ENCODE measurements around the gene HIP1. TPM values are rescaled to one million over a fixed set of nuclear protein-coding genes. Genes with fewer than 3 reads are reported as not detected.
A peak's percentile ranks its signal among the peaks of the same experiment; 100 is the strongest.
"Not testable (repeated sequence)": the region's sequence is repeated elsewhere in the genome, so short reads cannot be mapped to it uniquely, and the experiment has no call there.

The HIP1 gene
- total RNA-seq, 2 donors from 2014 or later: 9.8 to 40.8 TPM

DNA sequence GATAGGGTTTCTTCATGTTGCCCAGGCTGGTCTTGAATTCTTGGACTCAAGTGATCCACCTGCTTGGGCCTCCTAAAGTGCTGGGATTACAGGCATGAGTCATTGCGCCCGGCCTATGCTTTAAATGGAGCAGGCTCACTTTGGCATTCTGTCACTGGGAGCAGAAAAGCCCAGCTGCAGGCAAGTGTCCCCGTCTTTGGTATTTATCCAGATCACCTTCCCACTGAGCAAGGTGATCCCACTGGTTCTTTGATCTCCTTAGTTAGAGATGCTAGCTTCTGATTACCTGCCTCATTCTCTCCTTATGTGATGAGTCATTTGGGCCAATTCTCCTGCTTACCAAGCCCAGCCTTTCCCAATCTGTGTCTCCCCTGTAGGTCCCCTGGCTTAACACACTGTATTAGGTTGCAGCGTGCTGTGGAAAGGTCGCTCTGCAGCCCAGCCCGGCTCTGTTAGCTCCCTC, 207.4 kb downstream of the HIP1 start:
- Histone ChIP-seq H3K27ac (no peak overlapping the region), H3K4me3 (no peak overlapping the region), H3K9me3 (no peaks in the 10 kb centered on the region), H3K4me1 (replicated peaks) (peaks cover 3% of the 10 kb centered on the region), H3K27me3 (replicated peaks; ENCODE audit: insufficient read depth) (no peaks in the 10 kb centered on the region), H3K36me3 (no peaks in the 10 kb centered on the region)
- WGBS: 43% methylated on average over 6 of the region's 6 CpGs
- no peak for DNase-seq (ENCODE audit: low spot score)
- TF ChIP-seq, protein P1, sequence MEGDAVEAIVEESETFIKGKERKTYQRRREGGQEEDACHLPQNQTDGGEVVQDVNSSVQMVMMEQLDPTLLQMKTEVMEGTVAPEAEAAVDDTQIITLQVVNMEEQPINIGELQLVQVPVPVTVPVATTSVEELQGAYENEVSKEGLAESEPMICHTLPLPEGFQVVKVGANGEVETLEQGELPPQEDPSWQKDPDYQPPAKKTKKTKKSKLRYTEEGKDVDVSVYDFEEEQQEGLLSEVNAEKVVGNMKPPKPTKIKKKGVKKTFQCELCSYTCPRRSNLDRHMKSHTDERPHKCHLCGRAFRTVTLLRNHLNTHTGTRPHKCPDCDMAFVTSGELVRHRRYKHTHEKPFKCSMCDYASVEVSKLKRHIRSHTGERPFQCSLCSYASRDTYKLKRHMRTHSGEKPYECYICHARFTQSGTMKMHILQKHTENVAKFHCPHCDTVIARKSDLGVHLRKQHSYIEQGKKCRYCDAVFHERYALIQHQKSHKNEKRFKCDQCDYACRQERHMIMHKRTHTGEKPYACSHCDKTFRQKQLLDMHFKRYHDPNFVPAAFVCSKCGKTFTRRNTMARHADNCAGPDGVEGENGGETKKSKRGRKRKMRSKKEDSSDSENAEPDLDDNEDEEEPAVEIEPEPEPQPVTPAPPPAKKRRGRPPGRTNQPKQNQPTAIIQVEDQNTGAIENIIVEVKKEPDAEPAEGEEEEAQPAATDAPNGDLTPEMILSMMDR (IDR thresholded peaks at IDR 0.05): no peak
- TF ChIP-seq POLR2AphosphoS5 (IDR thresholded peaks at IDR 0.05) (no peak), POLR2A (IDR thresholded peaks at IDR 0.05) (no peak)
- intact Hi-C loops (cut with DNase I): no loop called here

DNA sequence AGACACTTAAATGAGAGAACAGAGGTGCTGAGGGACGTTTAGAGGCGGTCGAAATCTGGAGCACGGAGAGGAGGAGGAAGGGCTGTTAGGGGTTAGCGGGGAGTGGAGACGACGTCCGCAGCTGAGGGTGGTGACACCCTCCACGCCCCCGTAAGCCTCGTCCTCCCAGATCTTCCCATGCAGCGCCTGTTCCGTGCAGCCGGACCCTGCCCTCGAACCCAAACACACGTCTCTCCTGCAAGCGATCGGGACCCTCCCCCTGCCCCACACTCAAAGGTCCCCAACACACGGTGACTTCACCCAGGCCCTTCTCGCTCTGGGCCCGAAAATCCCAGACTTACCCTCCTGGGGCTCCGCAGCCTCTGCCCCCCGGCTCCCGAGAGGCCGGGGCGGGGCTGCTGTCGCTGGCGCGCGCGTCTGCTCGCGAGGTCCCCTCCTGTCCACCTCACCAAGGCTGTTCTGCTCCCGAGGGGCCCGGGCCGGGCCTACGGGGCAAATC, 211.5 kb downstream of the HIP1 start:
- H3K4me3 ChIP-seq: peak overlapping the region; percentile 81 to 95
- WGBS: under 1% methylated on average over 37 of the region's 37 CpGs
- peak overlapping the region; percentile 68 to 73 for H3K27ac ChIP-seq
- intact Hi-C loops (cut with DNase I); H3K9me3 ChIP-seq; H3K27me3 ChIP-seq (replicated peaks; ENCODE audit: insufficient read depth); H3K4me1 ChIP-seq (replicated peaks); DNase-seq (ENCODE audit: low spot score); H3K36me3 ChIP-seq: not testable (repeated sequence)

DNA sequence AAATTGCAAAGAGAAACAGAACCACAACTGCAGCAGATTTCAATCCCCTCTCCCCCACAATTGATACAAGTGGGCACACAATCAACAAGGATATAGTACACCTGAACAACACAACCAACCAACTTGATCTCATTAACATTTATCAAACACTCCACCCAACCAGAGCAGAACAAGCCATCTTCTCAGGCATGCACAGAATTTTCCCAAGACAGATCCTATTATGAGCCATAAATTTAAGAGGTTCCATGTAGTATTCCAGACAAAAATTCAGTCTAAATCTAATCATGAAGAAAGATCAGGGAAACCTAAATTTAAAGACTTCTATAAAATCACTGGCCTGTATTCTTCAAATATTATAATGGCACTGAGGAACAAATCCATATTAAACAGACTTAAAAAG, 217.0 kb downstream of the HIP1 start:
- H3K4me1 ChIP-seq (replicated peaks); DNase-seq (ENCODE audit: low spot score); H3K36me3 ChIP-seq; H3K27ac ChIP-seq; H3K27me3 ChIP-seq (replicated peaks; ENCODE audit: insufficient read depth); intact Hi-C loops (cut with DNase I); H3K9me3 ChIP-seq; H3K4me3 ChIP-seq: not testable (repeated sequence)

DNA sequence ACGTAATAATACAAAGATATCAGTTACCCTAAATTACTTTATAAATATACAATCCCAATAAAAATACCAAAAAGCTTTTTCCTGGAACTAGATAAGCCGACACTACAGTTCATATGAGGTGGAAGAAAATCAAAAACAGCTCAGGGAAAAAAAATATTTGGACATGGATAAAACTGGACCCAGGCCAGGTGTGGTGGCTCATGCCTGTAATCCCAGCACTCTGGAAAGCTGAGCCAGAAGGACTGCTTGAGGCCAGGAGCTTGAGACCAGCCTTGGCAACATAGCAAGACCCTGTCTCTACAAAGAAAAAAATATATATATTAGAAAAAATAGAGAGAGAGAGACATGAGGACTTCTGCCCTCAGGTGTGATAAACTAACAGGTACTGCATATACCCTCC, 219.9 kb downstream of the HIP1 start:
- H3K36me3 ChIP-seq; H3K27me3 ChIP-seq (replicated peaks; ENCODE audit: insufficient read depth): not testable (repeated sequence)

DNA sequence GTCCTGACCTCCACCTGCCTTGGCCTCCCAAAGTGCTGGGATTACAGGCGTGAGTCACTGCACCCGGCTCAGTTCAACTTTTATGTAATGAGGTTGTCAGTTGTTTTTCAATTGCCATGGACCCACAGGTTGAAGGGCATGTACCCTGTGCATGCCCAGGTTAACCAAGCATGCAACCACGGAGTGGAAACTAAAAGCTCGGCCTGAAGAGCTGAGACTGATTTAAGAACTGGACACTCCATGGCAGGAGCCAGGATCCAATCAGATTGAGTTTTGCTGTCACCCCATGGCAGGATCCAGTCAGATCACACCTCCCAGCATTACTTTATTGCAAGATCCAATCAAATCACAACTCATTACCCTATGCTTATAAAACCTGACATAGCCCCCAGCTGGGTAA, 229.7 kb downstream of the HIP1 start:
- H3K4me1 ChIP-seq (replicated peaks); H3K9me3 ChIP-seq; H3K36me3 ChIP-seq; intact Hi-C loops (cut with DNase I); DNase-seq (ENCODE audit: low spot score); H3K27me3 ChIP-seq (replicated peaks; ENCODE audit: insufficient read depth); H3K27ac ChIP-seq; H3K4me3 ChIP-seq: not testable (repeated sequence)
- no CpG with 5 or more reads among the region's 4 CpGs for WGBS

More for the DNA sequence above, 219.9 kb downstream of the HIP1 start:
- WGBS: 45% methylated on average over 2 of the region's 2 CpGs
- intact Hi-C loops (cut with DNase I); DNase-seq (ENCODE audit: low spot score); H3K4me3 ChIP-seq; H3K9me3 ChIP-seq; H3K27ac ChIP-seq; H3K4me1 ChIP-seq (replicated peaks): not testable (repeated sequence)

DNA sequence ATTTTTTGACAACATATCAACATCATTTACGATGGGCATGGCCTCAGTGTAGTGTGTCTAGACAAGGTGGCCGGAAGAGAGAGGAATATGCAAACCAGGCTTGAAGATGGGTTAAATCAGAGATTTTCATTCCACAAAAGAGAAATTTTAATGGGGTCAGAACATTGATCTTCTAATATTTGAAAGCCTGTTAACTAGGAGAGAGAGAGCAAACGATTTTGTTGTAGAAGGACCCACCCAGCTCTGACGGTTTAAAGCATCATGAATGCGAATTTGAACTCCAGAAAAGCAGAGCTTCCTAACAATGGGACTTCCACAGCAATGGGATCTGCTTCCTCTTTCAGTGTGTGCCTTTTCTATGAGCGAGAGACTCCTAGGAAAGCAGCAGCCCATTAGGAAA, 246.7 kb downstream of the HIP1 start, which contains the start of gene SPDYE5:
TSS of gene SPDYE5 (plus strand) at position 301 of the 400 bp plus-strand sequence. CDS start 1,728 bp downstream, outside the sequence.
- H3K36me3 ChIP-seq; H3K27me3 ChIP-seq (replicated peaks; ENCODE audit: insufficient read depth); DNase-seq (ENCODE audit: low spot score); H3K27ac ChIP-seq; intact Hi-C loops (cut with DNase I); H3K4me3 ChIP-seq; H3K9me3 ChIP-seq; H3K4me1 ChIP-seq (replicated peaks): not testable (repeated sequence)
- 78% methylated on average over 6 of the region's 6 CpGs for WGBS

DNA sequence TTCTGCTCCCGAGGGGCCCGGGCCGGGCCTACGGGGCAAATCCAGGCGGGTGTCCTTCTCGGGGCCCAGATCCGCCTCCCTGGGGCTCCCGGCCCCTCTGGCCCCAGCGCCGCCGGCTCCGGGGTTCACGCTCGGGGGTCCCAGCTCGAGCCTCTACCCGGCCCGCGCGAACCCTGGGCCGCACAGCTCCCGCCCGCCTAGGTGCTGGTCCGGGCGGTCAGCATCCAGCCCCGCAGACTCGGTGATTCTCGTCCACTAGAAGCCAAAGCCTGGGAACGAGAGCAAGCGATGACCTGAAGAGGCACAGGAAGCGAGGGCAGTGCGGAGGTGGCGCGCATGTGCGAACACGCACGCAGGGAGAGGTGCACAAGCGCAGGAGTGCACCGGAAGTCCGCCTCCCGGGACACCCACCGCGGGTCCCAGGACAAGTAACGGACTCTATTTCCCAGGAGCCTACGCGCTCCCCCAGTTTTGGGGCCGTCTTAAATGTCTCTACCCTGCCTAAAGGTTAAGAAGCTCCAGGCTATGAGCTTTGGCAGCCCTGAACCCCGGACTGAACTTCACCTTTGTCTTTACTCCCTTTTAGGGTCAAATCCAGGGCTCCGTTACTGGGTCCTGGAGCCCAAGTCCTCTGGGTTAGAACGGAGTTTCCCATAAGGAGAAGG, 252.6 kb downstream of the HIP1 start, which contains the start of gene POM121C:
TSS of gene POM121C (minus strand) at position 321 of the 665 bp plus-strand sequence. CDS start 44,803 bp downstream, outside the sequence.
- intact Hi-C loops (cut with DNase I); H3K4me1 ChIP-seq (replicated peaks); H3K27me3 ChIP-seq (replicated peaks; ENCODE audit: insufficient read depth); H3K36me3 ChIP-seq; H3K9me3 ChIP-seq: not testable (repeated sequence)
- Histone ChIP-seq H3K27ac (peak within 1 kb of the TSS; percentile 73 to 82), H3K4me3 (peak within 1 kb of the TSS; percentile 73 to 79)
- TF ChIP-seq POLR2A (IDR thresholded peaks at IDR 0.05): peak; percentile 45
- TF ChIP-seq POLR2AphosphoS5 (IDR thresholded peaks at IDR 0.05): peak; percentile 93
- TF ChIP-seq, protein P1 (IDR thresholded peaks at IDR 0.05): peak in 1 of 4 experiments; percentile 6
- peak; percentile 90 for DNase-seq (ENCODE audit: low spot score)
- under 1% methylated on average over 48 of the region's 49 CpGs for WGBS

DNA sequence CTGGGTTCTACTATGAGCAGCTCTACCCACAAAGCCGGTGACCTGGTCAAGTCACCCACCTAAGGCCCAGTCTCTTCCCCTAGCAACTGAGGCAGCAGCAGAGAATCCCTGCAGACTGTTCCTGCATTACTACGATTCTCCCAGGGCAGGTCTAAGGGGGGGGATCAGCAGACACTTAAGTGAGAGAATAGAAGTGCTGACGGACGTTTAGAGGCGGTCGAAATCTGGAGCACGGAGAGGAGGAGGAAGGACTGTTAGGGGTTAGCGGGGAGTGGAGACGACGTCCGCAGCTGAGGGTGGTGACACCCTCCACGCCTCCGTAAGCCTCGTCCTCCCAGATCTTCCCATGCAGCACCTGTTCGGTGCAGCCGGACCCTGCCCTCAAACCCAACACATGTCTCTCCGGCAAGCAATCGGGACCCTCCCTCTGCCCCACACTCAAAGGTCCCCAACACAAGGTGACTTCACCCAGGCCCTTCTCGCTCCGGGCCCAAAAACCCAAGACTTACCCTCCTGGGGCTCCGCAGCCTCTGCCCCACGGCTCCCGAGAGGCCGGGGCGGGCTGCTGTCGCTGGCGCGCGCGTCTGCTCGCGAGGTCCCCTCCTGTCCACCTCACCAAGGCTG, 253.3 kb downstream of the HIP1 start:
- H3K36me3 ChIP-seq: not testable (repeated sequence)

More for the DNA sequence above, 253.3 kb downstream of the HIP1 start:
- DNase-seq (ENCODE audit: low spot score); intact Hi-C loops (cut with DNase I); H3K27me3 ChIP-seq (replicated peaks; ENCODE audit: insufficient read depth); H3K4me1 ChIP-seq (replicated peaks); H3K9me3 ChIP-seq: not testable (repeated sequence)
- Histone ChIP-seq H3K4me3 (peak overlapping the region; percentile 73 to 79), H3K27ac (peak overlapping the region; percentile 73 to 82)
- under 1% methylated on average over 32 of the region's 32 CpGs for WGBS

Measured in prostate gland (tissue), 2 donors.